ENCODE results near the gene RAPGEF3.

The RAPGEF3 gene

GRCh38 chr12:47689215-47689614, 69.5 kb downstream of the RAPGEF3 start:
- TF ChIP-seq GATA1 (IDR thresholded peaks at IDR 0.05; ENCODE audit: low read depth, low read length): no peak
- TF ChIP-seq POLR2A (IDR thresholded peaks at IDR 0.05; ENCODE audit: low read length): no peak
- no peak for DNase-seq

GRCh38 chr12:47687636-47688035, 71.0 kb downstream of the RAPGEF3 start:
- DNase-seq: no peak
- TF ChIP-seq POLR2A (IDR thresholded peaks at IDR 0.05; ENCODE audit: low read length) (no peak), GATA1 (IDR thresholded peaks at IDR 0.05; ENCODE audit: low read depth, low read length) (no peak)

- DNase-seq: peak; percentile 52 to 66
- TF ChIP-seq POLR2A (IDR thresholded peaks at IDR 0.05; ENCODE audit: low read length) (no peak), GATA1 (IDR thresholded peaks at IDR 0.05; ENCODE audit: low read depth, low read length) (no peak)
These were observed 71.9 kb downstream of the RAPGEF3 start for GRCh38 chr12:47686645-47687240.

Measured in erythroblast (primary cell).